Bronchial epithelial cell (primary cell): ENCODE results near the gene ABCC9. TPM values are rescaled to one million over a fixed set of nuclear protein-coding genes. Genes with fewer than 3 reads are reported as not detected.

Experiments
- DNase-seq: peaks from one replicate; pipeline ENCODE4 v3.0.0-alpha.2; 2010; ENCODE audit warnings: low read depth
- FAIRE-seq: peaks from 2 replicates; lab custom pipeline; 2011; peaks lifted over from hg19 to GRCh38; lab: Jason Lieb, UNC
- H3K27me3 ChIP-seq: 2 replicates; pipeline ENCODE4 v1.5.1; 2011; ENCODE audit warnings: low read length; ENCODE audit not compliant: control insufficient read depth, insufficient read depth
- H3K36me3 ChIP-seq: 2 replicates; pipeline ENCODE4 v1.5.1; 2011; ENCODE audit warnings: low read length; ENCODE audit not compliant: control insufficient read depth, insufficient read depth
- H3K4me3 ChIP-seq: 2 replicates; pipeline ENCODE4 v1.5.1; 2011; ENCODE audit warnings: mild to moderate bottlenecking, low read depth, low read length, control low read depth
- CTCF ChIP-seq: IDR thresholded peaks from 2 replicates; pipeline ENCODE4 v1.5.1; 2011; ENCODE audit warnings: mild to moderate bottlenecking, moderate library complexity, low read length, control low read depth, inconsistent platforms; ENCODE audit not compliant: insufficient read depth, severe bottlenecking
- total RNA-seq: library from RNA; depleted of rRNA; stranded (reverse); fragments of >200 nt; gene quantifications from 2 replicates; pipeline ENCODE4 v1.2.1, GENCODE V29; 2014

ABCC9 gene
- total RNA-seq, 1 donor from 2014 or later, result 0.79 TPM

- DNase-seq (no peak), FAIRE-seq (no peak)
- no peak overlapping the region for H3K4me3 ChIP-seq
- no peaks in the 10 kb centered on the region for H3K27me3 ChIP-seq
- no peak for TF ChIP-seq CTCF
- no peaks in the 10 kb centered on the region for H3K36me3 ChIP-seq
Observed at GRCh38 chr12:21891751-21892217, 49.4 kb downstream of the ABCC9 start.

GRCh38 chr12:21888276-21888863 lies 52.9 kb downstream of the ABCC9 start:
- no peak for TF ChIP-seq CTCF
- Histone ChIP-seq H3K27me3 (no peaks in the 10 kb centered on the region), H3K36me3 (no peaks in the 10 kb centered on the region), H3K4me3 (no peak overlapping the region)
- FAIRE-seq, result no peak
- no peak for DNase-seq

- DNase-seq (no peak), FAIRE-seq (no peak)
- no peak overlapping the region for H3K4me3 ChIP-seq
- no peaks in the 10 kb centered on the region for H3K27me3 ChIP-seq
- no peak for TF ChIP-seq CTCF
- no peaks in the 10 kb centered on the region for H3K36me3 ChIP-seq
Observed at GRCh38 chr12:21884936-21885335, 56.3 kb downstream of the ABCC9 start.

GRCh38 chr12:21882635-21883034 lies 58.6 kb downstream of the ABCC9 start:
- TF ChIP-seq CTCF, result no peak
- no peak for FAIRE-seq
- DNase-seq, result no peak
- no peaks in the 10 kb centered on the region for H3K36me3 ChIP-seq
- H3K4me3 ChIP-seq, result no peak overlapping the region
- H3K27me3 ChIP-seq, result no peaks in the 10 kb centered on the region

GRCh38 chr12:21881965-21882364 lies 59.3 kb downstream of the ABCC9 start:
- no peak for FAIRE-seq
- H3K4me3 ChIP-seq, result no peak overlapping the region
- H3K27me3 ChIP-seq, result no peaks in the 10 kb centered on the region
- H3K36me3 ChIP-seq, result no peaks in the 10 kb centered on the region
- TF ChIP-seq CTCF, result no peak
- DNase-seq, result no peak

- H3K27me3 ChIP-seq, result no peaks in the 10 kb centered on the region
- no peaks in the 10 kb centered on the region for H3K36me3 ChIP-seq
- H3K4me3 ChIP-seq, result no peak overlapping the region
- TF ChIP-seq CTCF, result no peak
- DNase-seq, result peak; percentile 85
- FAIRE-seq, result no peak
Observed at GRCh38 chr12:21879312-21879711, 61.9 kb downstream of the ABCC9 start.
